Measurements from ENCODE around the gene FAM83C. TPM values are rescaled to one million over a fixed set of nuclear protein-coding genes. Genes with fewer than 3 reads are reported as not detected.

FAM83C gene
- total RNA-seq (not detected), polyA plus RNA-seq (1 to 10 TPM in 1 of 3 donors, not detected in 2; 6.5 TPM)
- long read RNA-seq, donor 1: 0 reads
- long read RNA-seq, donor 2: 0 reads
- long read RNA-seq, donor 3: 0 reads
- long read RNA-seq, donor 4: 0 reads
- long read RNA-seq, donor 5: 0 reads
- long read RNA-seq, donor 6: 0 reads
- long read RNA-seq, donor 7: 0 reads
- long read RNA-seq, donor 8: 0 reads
- long read RNA-seq, donor 9: 0 reads
- long read RNA-seq, donor 10: 0 reads

GRCh38 chr20:35291654-35292503, at the start of gene FAM83C:
FAM83C (minus strand) TSS chr20:35292425; CDS start chr20:35292304, 121 bp downstream.
- no peak for TF ChIP-seq EP300 (IDR thresholded peaks at IDR 0.05)
- TF ChIP-seq POLR2AphosphoS5 (IDR thresholded peaks at IDR 0.05): no peak
- TF ChIP-seq POLR2A (IDR thresholded peaks at IDR 0.05): no peak
- TF ChIP-seq CTCF (IDR thresholded peaks at IDR 0.05): no peak
- Histone ChIP-seq H3K9me3 (no peaks in the 10 kb centered on the region), H3K4me3 (no peak within 1 kb of the TSS), H3K36me3 (no peaks in the 10 kb centered on the region), H3K4me1 (no peaks in the 10 kb centered on the region), H3K27ac (no peak within 1 kb of the TSS), H3K27me3 (peaks cover 0 to 47% (median 15%) of the 10 kb centered on the region in 3 donors)
- no peak for DNase-seq
- intact Hi-C loops (cut with DNase I; ENCODE audit: low total_unique reads): no loop called here
- 64 to 87% (median 75%) methylated on average over 20 to 40 of the region's 40 CpGs for WGBS, 5 donors

- DNase-seq: no peak
- 69 to 83% (median 81%) methylated on average over 4 of the region's 4 CpGs for WGBS, 5 donors
- H3K27ac ChIP-seq: no peak overlapping the region
- no peak for TF ChIP-seq EP300 (IDR thresholded peaks at IDR 0.05)
- no peak for TF ChIP-seq POLR2A (IDR thresholded peaks at IDR 0.05)
- H3K27me3 ChIP-seq: no peaks in the 10 kb centered on the region
- peaks cover 6 to 45% (median 31%) of the 10 kb centered on the region in 4 donors for H3K36me3 ChIP-seq
- intact Hi-C loops (cut with DNase I; ENCODE audit: low total_unique reads): no loop called here
- no peaks in the 10 kb centered on the region for H3K9me3 ChIP-seq
- H3K4me1 ChIP-seq: peaks cover 4 to 18% (median 7%) of the 10 kb centered on the region in 4 donors
- no peak overlapping the region for H3K4me3 ChIP-seq
Measured at GRCh38 chr20:35341366-35342028, 49.3 kb upstream of the FAM83C start.

- intact Hi-C loops (cut with DNase I; ENCODE audit: low total_unique reads): no loop called here
- no peaks in the 10 kb centered on the region for H3K9me3 ChIP-seq
- peak overlapping the region in 1 of 5 donors; percentile 9 for H3K27ac ChIP-seq
- peaks cover 0 to 34% (median 21%) of the 10 kb centered on the region in 4 donors for H3K36me3 ChIP-seq
- no peak for DNase-seq
- WGBS, 5 donors: 93 to 98% (median 94%) methylated on average over 2 of the region's 2 CpGs
- no peak for TF ChIP-seq EP300 (IDR thresholded peaks at IDR 0.05)
- no peaks in the 10 kb centered on the region for H3K27me3 ChIP-seq
- H3K4me3 ChIP-seq: no peak overlapping the region
- H3K4me1 ChIP-seq: peaks cover 4 to 18% (median 7%) of the 10 kb centered on the region in 4 donors
Measured at GRCh38 chr20:35340436-35340835, 48.2 kb upstream of the FAM83C start.

GRCh38 chr20:35339636-35340035, 47.4 kb upstream of the FAM83C start:
- Histone ChIP-seq H3K27me3 (no peaks in the 10 kb centered on the region), H3K27ac (peak overlapping the region in 1 of 5 donors; percentile 16), H3K36me3 (peaks cover 0 to 28% (median 13%) of the 10 kb centered on the region in 4 donors), H3K4me1 (peaks cover 1 to 19% (median 7%) of the 10 kb centered on the region in 4 donors), H3K9me3 (no peaks in the 10 kb centered on the region), H3K4me3 (no peak overlapping the region)
- no peak for DNase-seq
- WGBS, 5 donors: 89 to 96% (median 93%) methylated on average over 1 of the region's 1 CpG
- intact Hi-C loops (cut with DNase I; ENCODE audit: low total_unique reads): no loop called here
- no peak for TF ChIP-seq POLR2A (IDR thresholded peaks at IDR 0.05)
- TF ChIP-seq POLR2AphosphoS5 (IDR thresholded peaks at IDR 0.05): no peak
- no peak for TF ChIP-seq EP300 (IDR thresholded peaks at IDR 0.05)
- TF ChIP-seq CTCF (IDR thresholded peaks at IDR 0.05): no peak

GRCh38 chr20:35339007-35339406, 46.8 kb upstream of the FAM83C start:
- Histone ChIP-seq H3K4me3 (no peak overlapping the region), H3K9me3 (no peaks in the 10 kb centered on the region), H3K27ac (peak overlapping the region in 2 of 5 donors; percentile 16 to 49), H3K27me3 (no peaks in the 10 kb centered on the region), H3K4me1 (peaks cover 0 to 19% (median 3%) of the 10 kb centered on the region in 4 donors), H3K36me3 (peaks cover 0 to 21% (median 10%) of the 10 kb centered on the region in 4 donors)
- 60 to 78% (median 76%) methylated on average over 2 of the region's 2 CpGs for WGBS, 5 donors
- intact Hi-C loops (cut with DNase I; ENCODE audit: low total_unique reads): no loop called here
- TF ChIP-seq POLR2AphosphoS5 (IDR thresholded peaks at IDR 0.05): no peak
- no peak for TF ChIP-seq CTCF (IDR thresholded peaks at IDR 0.05)
- TF ChIP-seq POLR2A (IDR thresholded peaks at IDR 0.05): no peak
- no peak for TF ChIP-seq EP300 (IDR thresholded peaks at IDR 0.05)
- no peak for DNase-seq
